A673 (cell line): ENCODE results near the gene SAP30L.

ENCODE experiments used
- EZH2 ChIP-seq: fragments of 200-600 bp; sonication (generic); IDR thresholded peaks from 2 replicates; pipeline ENCODE4 v1.6.1; 2017; ENCODE audit warnings: borderline replicate concordance, low read depth, mild to moderate bottlenecking, mixed read lengths, antibody characterized with exemption, low read length; ENCODE audit not compliant: poor library complexity, severe bottlenecking
- TF ChIP-seq, protein P1 (sequence below): fragments of 300-800, 200-600 bp; sonication (generic); conservative IDR thresholded peaks from 2 replicates; pipeline ENCODE4 v1.5.1; 2017; ENCODE audit warnings: low read depth, mild to moderate bottlenecking, antibody characterized with exemption, low read length, moderate library complexity, mixed read lengths

- TF ChIP-seq, protein P1, sequence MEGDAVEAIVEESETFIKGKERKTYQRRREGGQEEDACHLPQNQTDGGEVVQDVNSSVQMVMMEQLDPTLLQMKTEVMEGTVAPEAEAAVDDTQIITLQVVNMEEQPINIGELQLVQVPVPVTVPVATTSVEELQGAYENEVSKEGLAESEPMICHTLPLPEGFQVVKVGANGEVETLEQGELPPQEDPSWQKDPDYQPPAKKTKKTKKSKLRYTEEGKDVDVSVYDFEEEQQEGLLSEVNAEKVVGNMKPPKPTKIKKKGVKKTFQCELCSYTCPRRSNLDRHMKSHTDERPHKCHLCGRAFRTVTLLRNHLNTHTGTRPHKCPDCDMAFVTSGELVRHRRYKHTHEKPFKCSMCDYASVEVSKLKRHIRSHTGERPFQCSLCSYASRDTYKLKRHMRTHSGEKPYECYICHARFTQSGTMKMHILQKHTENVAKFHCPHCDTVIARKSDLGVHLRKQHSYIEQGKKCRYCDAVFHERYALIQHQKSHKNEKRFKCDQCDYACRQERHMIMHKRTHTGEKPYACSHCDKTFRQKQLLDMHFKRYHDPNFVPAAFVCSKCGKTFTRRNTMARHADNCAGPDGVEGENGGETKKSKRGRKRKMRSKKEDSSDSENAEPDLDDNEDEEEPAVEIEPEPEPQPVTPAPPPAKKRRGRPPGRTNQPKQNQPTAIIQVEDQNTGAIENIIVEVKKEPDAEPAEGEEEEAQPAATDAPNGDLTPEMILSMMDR: no peak
- TF ChIP-seq EZH2: no peak
Observed at GRCh38 chr5:154396128-154396527, 49.7 kb upstream of the SAP30L start.
